ENCODE measurements around the gene C19orf12.

Gene C19orf12

GRCh38 chr19:29687897-29688728, 26.9 kb downstream of the C19orf12 start:
- no peak for TF ChIP-seq CTCF (IDR thresholded peaks at IDR 0.05)

GRCh38 chr19:29687244-29687896, 27.7 kb downstream of the C19orf12 start:
- no peak for TF ChIP-seq CTCF (IDR thresholded peaks at IDR 0.05)

GRCh38 chr19:29686285-29686805, 28.7 kb downstream of the C19orf12 start:
- no peak for TF ChIP-seq CTCF (IDR thresholded peaks at IDR 0.05)

- TF ChIP-seq CTCF (IDR thresholded peaks at IDR 0.05), result no peak
These were observed 29.7 kb downstream of the C19orf12 start for GRCh38 chr19:29685326-29685725.

- no peak for TF ChIP-seq CTCF (IDR thresholded peaks at IDR 0.05)
These were observed 32.1 kb downstream of the C19orf12 start for GRCh38 chr19:29683009-29683408.

- no peak for TF ChIP-seq CTCF (IDR thresholded peaks at IDR 0.05)
These were observed 32.7 kb downstream of the C19orf12 start for GRCh38 chr19:29682236-29682895.

GRCh38 chr19:29681422-29682235, 33.4 kb downstream of the C19orf12 start:
- TF ChIP-seq CTCF (IDR thresholded peaks at IDR 0.05), result no peak

Measured in LNCAP (cell line).